HG03135 (cell line): ENCODE results near the gene XBP1.
"Not testable (repeated sequence)": the region's sequence is repeated elsewhere in the genome, so short reads cannot be mapped to it uniquely, and the experiment has no call there.

Source experiments
- ATAC-seq: cut with Tn5 transposase; IDR thresholded peaks from one replicate; pipeline ENCODE4 v1.9.1; 2021; ENCODE audit warnings: mild to moderate bottlenecking, moderate library complexity; ENCODE audit not compliant: unreplicated experiment

The XBP1 gene

GRCh38 chr22:28793976-28794584 is 6.3 kb downstream of the XBP1 start:
- no peak for ATAC-seq

DNA sequence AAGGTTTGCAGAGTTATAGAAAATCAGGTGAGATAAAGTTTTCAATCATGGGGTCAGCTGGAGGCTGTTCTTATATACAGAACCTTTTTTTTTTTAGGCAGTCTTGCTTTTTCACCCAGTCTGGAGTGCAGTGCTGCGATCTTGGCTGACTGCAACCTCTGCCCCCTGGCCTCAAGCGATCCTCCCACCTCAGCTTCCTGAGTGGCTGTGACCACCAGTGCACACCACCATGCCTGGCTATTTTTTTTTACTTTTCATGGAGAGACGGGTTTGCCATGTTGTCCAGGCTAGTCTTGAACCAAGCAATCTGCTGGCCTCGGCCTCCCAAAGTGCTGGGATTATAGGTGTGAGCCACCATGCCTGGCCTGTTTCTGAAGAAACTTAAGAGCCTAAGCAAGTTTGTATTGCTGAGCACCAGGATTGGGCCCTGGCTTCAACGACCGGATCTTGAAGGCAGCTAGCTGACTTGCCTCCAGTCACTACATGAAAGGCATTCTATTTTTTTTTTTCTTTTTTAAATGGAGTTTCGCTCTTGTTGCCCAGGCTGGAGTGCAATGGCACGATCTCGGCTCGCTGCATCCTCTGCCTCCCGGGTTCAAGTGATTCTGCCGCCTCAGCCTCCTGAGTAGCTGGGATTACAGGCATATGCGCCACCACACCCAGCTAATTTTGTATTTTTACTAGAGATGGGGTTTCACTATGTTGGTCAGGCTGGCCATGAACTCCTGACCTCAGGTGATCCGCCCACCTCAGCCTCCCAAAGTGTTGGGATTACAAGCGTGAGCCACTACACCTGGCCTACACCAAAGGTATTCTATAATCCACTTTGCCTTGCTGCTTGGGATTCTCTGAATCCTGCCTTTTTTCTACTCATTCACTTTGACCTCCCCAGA is 7.6 kb downstream of the XBP1 start:
- peak; percentile 40 for ATAC-seq

DNA sequence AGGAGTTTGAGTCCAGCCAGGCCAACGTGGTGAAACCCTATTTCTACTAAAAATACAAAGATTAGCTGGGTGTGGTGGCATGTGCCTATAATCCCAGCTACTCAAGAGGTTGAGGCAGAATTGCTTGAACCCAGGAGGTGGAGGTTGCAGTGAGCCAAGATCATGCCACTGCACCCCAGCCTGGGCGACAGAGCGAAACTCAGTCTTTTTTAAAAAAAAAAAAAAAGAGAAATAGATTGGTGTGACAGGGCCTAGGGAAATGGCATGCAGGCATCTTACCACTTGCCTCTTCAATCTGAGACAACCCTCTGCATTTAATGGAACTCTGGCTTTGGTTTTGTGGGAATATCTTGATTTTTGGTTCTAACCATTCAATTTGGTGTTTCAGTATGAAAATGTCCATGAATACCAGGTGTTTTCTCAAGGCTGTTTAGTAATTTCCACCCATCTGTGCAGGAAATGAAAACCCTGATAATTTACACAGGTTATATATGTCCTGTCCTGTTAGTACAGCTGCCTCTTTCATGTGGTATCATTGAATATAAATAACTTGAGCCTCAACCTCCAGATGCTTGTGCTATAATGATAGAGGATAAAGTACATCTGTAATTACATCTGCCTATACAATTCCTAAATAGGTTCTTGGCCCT is 8.4 kb downstream of the XBP1 start:
- ATAC-seq, result peak; percentile 75

- ATAC-seq, result no peak
Observed at GRCh38 chr22:28791124-28791523, 9.2 kb downstream of the XBP1 start.

DNA sequence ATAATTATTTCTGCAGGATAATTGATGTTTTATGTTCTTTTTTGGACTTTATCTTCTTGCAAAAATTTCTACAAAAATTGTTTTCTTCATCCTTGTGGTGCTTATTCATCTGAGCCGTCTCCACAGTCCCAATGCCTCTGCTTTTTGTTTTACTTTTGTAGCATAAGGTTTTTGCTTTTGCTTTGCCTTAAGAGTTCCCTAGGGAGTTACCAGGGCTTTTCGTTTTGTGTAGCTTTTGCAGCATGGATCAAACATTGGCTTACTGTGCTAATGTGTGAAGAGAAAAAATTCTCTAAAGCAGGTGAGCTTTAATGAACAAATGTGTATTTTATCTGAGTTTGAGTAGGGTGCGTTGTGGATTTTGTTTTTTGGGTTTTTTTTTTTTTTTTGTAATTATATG is 11.8 kb downstream of the XBP1 start:
- no peak for ATAC-seq

GRCh38 chr22:28783786-28784671 is 16.3 kb downstream of the XBP1 start:
- no peak for ATAC-seq

DNA sequence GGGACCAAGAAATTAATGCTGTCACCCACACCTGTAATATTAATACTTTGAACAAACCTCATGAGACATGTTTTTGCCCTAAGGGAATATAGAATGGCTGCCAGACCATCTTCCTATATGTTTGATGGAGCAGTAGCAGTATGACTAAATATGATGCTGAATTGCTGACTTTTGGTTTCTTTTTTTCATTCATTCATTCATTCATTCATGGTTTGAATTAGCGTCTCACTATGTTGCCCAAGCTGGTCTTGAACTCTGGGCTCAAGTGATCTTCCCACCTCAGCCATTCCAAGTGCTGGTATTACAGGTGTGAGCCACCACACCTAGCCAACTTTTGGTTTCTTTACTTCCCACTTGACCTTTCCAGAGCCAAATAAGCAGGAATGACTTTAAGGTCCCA is 20.1 kb downstream of the XBP1 start:
- no peak for ATAC-seq

- ATAC-seq, result no peak
Observed at GRCh38 chr22:28779833-28780232, 20.5 kb downstream of the XBP1 start.

DNA sequence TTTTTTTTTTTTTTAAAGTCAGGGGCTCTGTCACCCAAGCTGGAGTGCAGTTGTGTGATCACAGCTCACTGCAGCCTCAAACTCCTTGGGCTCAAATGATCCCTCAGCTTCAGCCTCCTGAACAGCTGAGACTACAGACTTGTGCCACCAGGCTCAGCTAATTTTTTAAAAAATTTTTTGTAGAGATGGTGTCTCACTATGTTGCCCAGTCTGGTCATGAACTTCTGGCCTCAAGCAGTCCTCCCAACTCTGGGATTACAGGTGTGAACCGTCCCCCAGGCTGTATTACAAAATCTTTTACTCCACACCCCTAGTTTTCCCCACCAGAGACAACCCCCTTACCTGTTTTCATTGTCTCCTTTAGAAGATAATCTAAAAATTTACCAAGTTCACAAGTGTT is 26.0 kb downstream of the XBP1 start:
- no peak for ATAC-seq

DNA sequence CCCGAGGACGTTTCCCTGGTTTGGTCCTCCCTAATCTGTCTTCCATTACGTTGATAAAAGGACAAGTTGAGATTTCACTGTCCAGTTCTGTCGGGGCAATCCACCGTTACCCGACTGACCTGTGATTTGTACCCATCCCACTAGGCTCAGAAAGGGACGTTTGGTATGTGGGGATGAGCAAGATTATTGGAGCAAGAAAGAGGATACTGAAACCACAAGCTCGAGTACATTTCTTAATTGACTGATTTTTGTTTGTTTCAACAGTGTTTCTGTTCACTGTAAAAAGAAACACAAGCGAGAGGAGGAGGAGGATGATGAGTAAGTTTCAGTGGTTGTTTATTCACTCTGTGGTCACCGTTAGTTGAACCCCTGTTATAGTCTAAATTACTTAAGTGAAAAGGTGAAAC is 26.9 kb downstream of the XBP1 start:
- ATAC-seq, result no peak

- ATAC-seq, result peak; percentile 90
Observed at GRCh38 chr22:28772633-28773460, 27.5 kb downstream of the XBP1 start, which contains the start of gene CCDC117. Gene CCDC117 (plus strand): TSS chr22:28772695. CDS start chr22:28772850, 155 bp downstream.

- ATAC-seq, result no peak
Observed at GRCh38 chr22:28771195-28771791, 29.1 kb downstream of the XBP1 start.

GRCh38 chr22:28769394-28770085 is 30.8 kb downstream of the XBP1 start:
- ATAC-seq, result no peak

DNA sequence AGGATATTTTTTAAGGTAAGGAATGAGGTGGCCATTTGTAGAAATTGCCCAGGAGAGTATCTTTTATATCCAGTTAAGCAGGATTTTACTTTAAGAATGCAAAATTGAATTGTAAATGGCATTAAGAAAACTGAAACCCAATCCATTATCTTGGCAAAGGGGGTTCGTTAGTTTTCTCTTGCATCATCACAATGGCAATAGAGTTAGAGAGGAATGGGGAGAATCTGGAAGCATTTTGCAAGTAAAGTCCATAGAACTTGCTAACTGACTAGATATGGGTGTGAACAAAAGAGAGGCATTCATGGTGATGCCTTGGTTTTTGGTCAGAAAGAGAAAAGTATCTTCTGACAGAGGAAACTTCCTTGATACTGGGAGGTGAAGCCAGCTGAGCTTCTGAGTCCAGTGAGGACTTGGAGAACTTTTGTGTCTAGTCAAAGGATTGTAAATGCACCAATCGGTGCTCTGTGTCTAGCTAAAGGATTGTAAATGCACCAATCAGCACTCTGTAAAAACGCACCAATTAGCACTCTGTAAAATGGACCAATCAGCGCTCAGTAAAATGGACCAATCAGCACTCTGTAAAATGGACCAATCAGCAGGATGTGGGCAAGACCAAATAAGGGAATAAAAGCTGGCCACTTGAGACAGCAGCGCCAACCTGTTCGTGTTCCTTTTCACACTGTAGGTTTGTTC is 31.5 kb downstream of the XBP1 start:
- ATAC-seq, result no peak

GRCh38 chr22:28766628-28767027 is 33.7 kb downstream of the XBP1 start:
- ATAC-seq, result no peak

DNA sequence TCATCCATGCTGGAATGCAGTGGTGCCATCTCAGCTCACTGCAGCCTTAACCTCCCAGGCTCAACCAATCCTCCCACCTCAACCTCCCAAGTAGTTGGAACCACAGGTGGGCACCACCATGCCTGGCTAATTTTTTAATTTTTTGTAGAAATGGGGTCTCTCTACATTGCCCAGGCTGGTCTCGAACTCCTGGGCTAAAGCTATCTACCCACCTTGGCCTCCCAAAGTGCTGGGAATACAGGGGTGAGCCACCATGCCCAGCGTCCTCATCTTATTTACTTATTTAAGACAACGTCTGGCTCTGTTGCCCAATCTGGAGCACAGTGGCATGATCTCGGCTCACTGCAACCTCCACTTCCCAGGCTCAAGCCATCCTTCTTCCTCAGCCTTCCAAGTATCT is 38.4 kb downstream of the XBP1 start:
- ATAC-seq, result not testable (repeated sequence)

DNA sequence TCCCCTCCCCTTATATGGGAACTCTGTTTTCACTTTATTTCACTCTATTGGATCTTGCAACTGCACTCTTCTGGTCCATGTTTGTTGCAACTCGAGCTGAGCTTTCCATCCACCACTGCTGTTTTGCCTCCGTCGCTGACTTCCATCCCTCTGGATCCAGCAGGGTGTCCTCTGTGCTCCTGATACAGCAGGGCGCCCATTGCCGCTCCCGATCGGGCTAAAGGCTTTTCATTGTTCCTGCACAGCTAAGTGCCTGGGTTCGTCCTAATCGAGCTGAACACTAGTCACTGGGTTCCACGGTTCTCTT is 39.0 kb downstream of the XBP1 start:
- no peak for ATAC-seq

GRCh38 chr22:28759861-28760560 is 40.4 kb downstream of the XBP1 start:
- no peak for ATAC-seq
